Uterus (tissue), 4 donors: ENCODE data around the gene NRXN3. TPM values are rescaled to one million over a fixed set of nuclear protein-coding genes. Genes with fewer than 3 reads are reported as not detected.

Experiments
- DNase-seq, 2 donors: peaks; one replicate each; pipeline ENCODE4 v3.0.0-alpha.2; 2019 to 2020
- H3K27ac ChIP-seq, 2 donors: fragments of 200-600 bp; sonication (generic); 1 replicate in 1 of 2; 2 replicates in 1 of 2; pipeline ENCODE4 v1.5.1; 2016 to 2018
- H3K27me3 ChIP-seq, 2 donors: fragments of 200-600 bp; sonication (generic); one replicate each; pipeline ENCODE4 v1.5.1; 2018 to 2019; ENCODE audit warnings: control low read depth in 1 of 2
- H3K36me3 ChIP-seq, 2 donors: fragments of 200-600 bp; sonication (generic); one replicate each; pipeline ENCODE4 v1.5.1; 2019; ENCODE audit warnings: control low read depth in 1 of 2
- H3K4me1 ChIP-seq, 2 donors: fragments of 200-600 bp; sonication (generic); one replicate each; pipeline ENCODE4 v1.5.1; 2018 to 2019; ENCODE audit warnings: control low read depth in 1 of 2
- H3K4me3 ChIP-seq, 2 donors: fragments of 200-600 bp; sonication (generic); 1 replicate in 1 of 2; 2 replicates in 1 of 2; pipeline ENCODE4 v1.5.1; 2018 to 2019; ENCODE audit warnings: mild to moderate bottlenecking in 1 of 2
- H3K9me3 ChIP-seq, 2 donors: fragments of 200-600 bp; sonication (generic); one replicate each; pipeline ENCODE4 v1.5.1; 2019; ENCODE audit warnings: control low read depth in 1 of 2
- POLR2A ChIP-seq, 2 donors: fragments of 450-650 bp; IDR thresholded peaks; one replicate each; pipeline ENCODE4 v1.6.1; 2016; ENCODE audit warnings: antibody characterized with exemption in 2 of 2, mild to moderate bottlenecking in 1 of 2, moderate library complexity in 1 of 2
- intact Hi-C: fragments of 100-400 bp; cut with DNase I; formaldehyde crosslinking; loops from one replicate; pipeline ENCODE4 v1.15.1; 2023; ENCODE audit warnings: low total_unique reads
- total RNA-seq, 4 donors: library from RNA; depleted of rRNA in 3 of 4; stranded (reverse); fragments of >200 nt in 3 of 4; gene quantifications; one replicate each; pipeline versions ENCODE4 v1.1.0 to v1.2.4, GENCODE V29; 2014 to 2023
- TF ChIP-seq, protein P1 (sequence below), 4 experiments: fragments of 200-600 bp in 2 of 4; fragments of 450-650 bp in 2 of 4; sonication (generic) in 2 of 4; IDR thresholded peaks; one replicate each; pipeline ENCODE4 v1.5.1; 2016 to 2019; ENCODE audit warnings: antibody characterized with exemption in 4 of 4, mild to moderate bottlenecking in 2 of 4, moderate library complexity in 1 of 4
- donor health status: DM: yes; HTN: yes; CAD: no.

Gene NRXN3
- total RNA-seq, 4 donors from 2014 or later = 2.9 to 17.0 (median 4.4) TPM

DNA sequence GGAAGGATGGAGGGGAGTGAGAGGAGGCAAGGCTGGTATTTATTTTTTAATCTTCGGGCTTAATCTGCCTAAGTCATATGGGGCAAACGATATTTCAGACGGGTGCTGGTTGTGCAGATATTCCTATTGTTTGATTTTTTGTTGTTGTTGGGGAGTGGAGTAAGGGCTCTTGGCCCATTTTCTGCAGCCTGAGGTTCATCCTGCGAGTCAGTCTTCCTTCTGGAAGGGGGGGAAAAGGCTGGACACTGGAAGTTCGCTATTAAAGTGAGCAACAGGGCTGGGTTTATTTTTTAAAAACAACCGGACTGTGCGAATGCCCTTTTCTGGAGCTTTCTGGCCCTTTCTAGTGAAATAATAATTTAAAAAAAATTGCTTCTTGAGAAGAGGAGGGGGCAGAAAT, 2.3 kb downstream of the NRXN3 start:
- TF ChIP-seq, protein P1, sequence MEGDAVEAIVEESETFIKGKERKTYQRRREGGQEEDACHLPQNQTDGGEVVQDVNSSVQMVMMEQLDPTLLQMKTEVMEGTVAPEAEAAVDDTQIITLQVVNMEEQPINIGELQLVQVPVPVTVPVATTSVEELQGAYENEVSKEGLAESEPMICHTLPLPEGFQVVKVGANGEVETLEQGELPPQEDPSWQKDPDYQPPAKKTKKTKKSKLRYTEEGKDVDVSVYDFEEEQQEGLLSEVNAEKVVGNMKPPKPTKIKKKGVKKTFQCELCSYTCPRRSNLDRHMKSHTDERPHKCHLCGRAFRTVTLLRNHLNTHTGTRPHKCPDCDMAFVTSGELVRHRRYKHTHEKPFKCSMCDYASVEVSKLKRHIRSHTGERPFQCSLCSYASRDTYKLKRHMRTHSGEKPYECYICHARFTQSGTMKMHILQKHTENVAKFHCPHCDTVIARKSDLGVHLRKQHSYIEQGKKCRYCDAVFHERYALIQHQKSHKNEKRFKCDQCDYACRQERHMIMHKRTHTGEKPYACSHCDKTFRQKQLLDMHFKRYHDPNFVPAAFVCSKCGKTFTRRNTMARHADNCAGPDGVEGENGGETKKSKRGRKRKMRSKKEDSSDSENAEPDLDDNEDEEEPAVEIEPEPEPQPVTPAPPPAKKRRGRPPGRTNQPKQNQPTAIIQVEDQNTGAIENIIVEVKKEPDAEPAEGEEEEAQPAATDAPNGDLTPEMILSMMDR (IDR thresholded peaks at IDR 0.05) = no peak
- TF ChIP-seq POLR2A (IDR thresholded peaks at IDR 0.05) = no peak
- no peak overlapping the region for H3K27ac ChIP-seq
- no peaks in the 10 kb centered on the region for H3K9me3 ChIP-seq
- intact Hi-C loops = no loop called here
- no peak overlapping the region for H3K4me3 ChIP-seq
- no peaks in the 10 kb centered on the region for H3K4me1 ChIP-seq
- no peaks in the 10 kb centered on the region for H3K27me3 ChIP-seq
- no peak for DNase-seq
- H3K36me3 ChIP-seq = no peaks in the 10 kb centered on the region

DNA sequence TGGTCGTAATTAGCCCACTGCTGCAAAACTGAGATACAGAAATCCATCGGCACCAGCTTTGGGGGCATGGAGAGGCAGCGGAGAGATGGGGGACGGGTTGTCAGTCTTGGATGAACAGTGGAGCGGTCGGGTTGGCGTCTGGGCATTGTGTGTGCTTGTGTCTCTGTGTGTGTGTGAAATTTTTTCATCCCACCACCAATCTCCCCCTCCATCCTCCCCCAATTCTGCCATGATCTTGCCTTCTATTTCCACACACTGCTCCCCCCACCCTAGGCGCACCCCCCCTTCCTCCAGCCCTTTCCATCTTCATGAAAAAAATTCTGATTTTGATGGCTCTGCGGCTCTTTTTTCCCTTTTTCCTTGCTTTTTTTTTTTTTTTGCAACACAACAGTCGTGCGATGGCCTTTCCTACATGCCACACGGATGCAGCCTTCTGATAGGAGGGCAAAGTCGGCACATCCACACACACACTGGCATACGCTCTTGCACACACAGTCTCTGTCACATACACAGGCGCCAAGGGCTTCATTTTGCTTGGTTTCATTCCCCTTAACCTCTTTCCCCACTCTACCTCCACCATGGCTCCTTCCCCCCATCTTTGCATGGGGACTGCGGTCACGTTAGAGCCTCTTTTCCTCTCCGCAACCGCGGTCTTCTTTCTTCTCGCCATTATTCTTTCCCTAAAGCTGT, 3.3 kb downstream of the NRXN3 start:
- no peaks in the 10 kb centered on the region for H3K4me1 ChIP-seq
- no peaks in the 10 kb centered on the region for H3K9me3 ChIP-seq
- no peak overlapping the region for H3K4me3 ChIP-seq
- H3K27me3 ChIP-seq = no peaks in the 10 kb centered on the region
- H3K36me3 ChIP-seq = no peaks in the 10 kb centered on the region
- no peak for TF ChIP-seq POLR2A (IDR thresholded peaks at IDR 0.05)
- no peak for DNase-seq
- H3K27ac ChIP-seq = no peak overlapping the region
- intact Hi-C loops = no loop called here

DNA sequence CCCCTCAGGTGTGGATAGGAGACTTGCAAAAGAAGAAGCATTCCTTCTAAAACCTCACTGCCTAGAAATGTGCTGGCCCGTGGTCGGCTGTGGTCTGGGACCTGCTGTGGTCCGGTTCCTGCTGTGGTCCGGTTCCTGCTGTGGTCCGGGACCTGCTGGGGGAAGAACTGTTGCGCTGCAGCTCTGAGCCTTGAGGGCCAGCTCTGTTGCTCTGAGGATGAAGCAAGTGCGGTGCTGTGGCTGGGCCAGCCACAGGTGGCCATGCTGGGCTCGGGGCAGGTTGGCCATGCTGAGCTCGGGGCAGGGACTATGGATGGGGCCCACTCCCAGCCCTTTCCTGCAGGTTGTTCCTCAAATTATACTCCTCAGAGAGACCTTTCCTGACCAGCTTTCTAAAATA, 5.2 kb downstream of the NRXN3 start:
- Histone ChIP-seq H3K27me3 (no peaks in the 10 kb centered on the region), H3K36me3 (no peaks in the 10 kb centered on the region), H3K4me3 (no peak overlapping the region), H3K27ac (no peak overlapping the region), H3K9me3 (no peaks in the 10 kb centered on the region), H3K4me1 (no peaks in the 10 kb centered on the region)
- intact Hi-C loops = no loop called here
- TF ChIP-seq POLR2A (IDR thresholded peaks at IDR 0.05) = no peak
- TF ChIP-seq, protein P1 (IDR thresholded peaks at IDR 0.05) = no peak
- no peak for DNase-seq

DNA sequence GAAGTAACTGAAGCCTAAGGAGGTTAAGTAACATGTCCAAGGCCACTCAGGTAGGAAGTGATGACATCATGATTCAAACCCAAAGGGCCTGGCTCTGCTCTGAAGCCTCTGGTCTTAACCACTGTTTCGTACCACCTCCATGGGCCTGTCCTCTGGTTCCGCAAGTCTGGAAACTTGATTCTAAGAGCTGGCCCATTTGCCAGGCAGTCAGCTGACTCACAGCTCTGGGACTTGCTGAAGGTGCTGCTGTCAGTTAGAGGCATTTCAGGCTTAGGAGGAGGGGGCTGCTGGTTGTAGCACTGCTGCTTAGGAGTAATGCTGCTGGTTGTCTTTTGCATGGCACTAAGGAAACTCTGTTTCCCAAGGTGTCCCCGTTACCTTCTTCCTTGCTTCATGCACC, 7.9 kb downstream of the NRXN3 start:
- H3K27me3 ChIP-seq = no peaks in the 10 kb centered on the region
- intact Hi-C loops = no loop called here
- no peak for DNase-seq
- no peak overlapping the region for H3K4me3 ChIP-seq
- no peaks in the 10 kb centered on the region for H3K9me3 ChIP-seq
- no peak for TF ChIP-seq POLR2A (IDR thresholded peaks at IDR 0.05)
- TF ChIP-seq, protein P1 (IDR thresholded peaks at IDR 0.05) = no peak
- H3K27ac ChIP-seq = no peak overlapping the region
- no peaks in the 10 kb centered on the region for H3K36me3 ChIP-seq
- no peaks in the 10 kb centered on the region for H3K4me1 ChIP-seq

DNA sequence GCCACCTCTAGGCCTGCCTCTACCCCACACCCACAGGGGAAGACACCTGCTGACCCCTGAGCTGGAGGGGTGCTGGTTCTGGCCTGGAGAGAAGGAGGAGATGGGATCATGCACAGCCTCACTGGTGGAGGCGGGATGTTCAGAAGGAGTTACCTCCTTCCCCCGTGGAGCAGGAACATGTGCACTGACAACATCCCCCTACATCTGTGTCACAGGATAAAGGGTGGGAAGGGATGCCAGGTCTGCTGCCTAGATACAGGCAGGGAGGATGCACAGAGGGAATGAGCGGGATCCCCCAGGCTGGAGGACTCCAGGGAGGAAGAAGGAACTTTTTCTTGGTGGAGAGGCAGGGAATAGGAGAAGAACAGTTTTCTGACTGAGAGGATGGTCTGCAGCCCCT, 8.8 kb downstream of the NRXN3 start:
- Histone ChIP-seq H3K4me1 (no peaks in the 10 kb centered on the region), H3K27ac (no peak overlapping the region), H3K4me3 (no peak overlapping the region), H3K9me3 (no peaks in the 10 kb centered on the region), H3K36me3 (no peaks in the 10 kb centered on the region), H3K27me3 (no peaks in the 10 kb centered on the region)
- TF ChIP-seq, protein P1 (IDR thresholded peaks at IDR 0.05) = no peak
- no peak for TF ChIP-seq POLR2A (IDR thresholded peaks at IDR 0.05)
- intact Hi-C loops = no loop called here
- DNase-seq = no peak

DNA sequence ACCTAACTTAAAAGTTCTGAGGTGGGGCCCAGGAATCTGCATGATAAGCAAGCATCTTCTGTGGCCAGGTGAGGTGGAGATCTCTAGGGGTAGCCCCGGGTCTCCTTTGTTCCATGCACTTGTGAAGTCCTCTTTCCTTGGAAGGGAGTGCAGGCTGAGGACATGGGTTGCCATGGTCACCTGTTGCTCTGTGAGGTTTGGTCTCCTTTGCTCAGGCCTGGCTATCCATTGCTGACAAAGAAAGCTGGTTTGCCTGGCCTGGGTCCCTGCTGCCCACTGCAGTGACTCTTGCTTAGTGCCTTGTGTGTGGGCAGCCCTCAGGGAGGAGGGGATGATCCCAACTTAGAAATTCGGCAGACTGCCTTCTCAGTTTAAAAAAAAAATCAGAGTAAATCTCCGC, 11.1 kb downstream of the NRXN3 start:
- intact Hi-C loops = no loop called here

More for the DNA sequence above, 11.1 kb downstream of the NRXN3 start:
- DNase-seq = no peak
- H3K9me3 ChIP-seq = no peaks in the 10 kb centered on the region
- H3K27me3 ChIP-seq = no peaks in the 10 kb centered on the region
- H3K36me3 ChIP-seq = no peaks in the 10 kb centered on the region
- H3K4me3 ChIP-seq = no peak overlapping the region
- H3K4me1 ChIP-seq = no peaks in the 10 kb centered on the region
- TF ChIP-seq POLR2A (IDR thresholded peaks at IDR 0.05) = no peak
- TF ChIP-seq, protein P1 (IDR thresholded peaks at IDR 0.05) = no peak
- H3K27ac ChIP-seq = no peak overlapping the region
